ENCODE results near the gene ANKRD11.

ANKRD11 gene

DNA sequence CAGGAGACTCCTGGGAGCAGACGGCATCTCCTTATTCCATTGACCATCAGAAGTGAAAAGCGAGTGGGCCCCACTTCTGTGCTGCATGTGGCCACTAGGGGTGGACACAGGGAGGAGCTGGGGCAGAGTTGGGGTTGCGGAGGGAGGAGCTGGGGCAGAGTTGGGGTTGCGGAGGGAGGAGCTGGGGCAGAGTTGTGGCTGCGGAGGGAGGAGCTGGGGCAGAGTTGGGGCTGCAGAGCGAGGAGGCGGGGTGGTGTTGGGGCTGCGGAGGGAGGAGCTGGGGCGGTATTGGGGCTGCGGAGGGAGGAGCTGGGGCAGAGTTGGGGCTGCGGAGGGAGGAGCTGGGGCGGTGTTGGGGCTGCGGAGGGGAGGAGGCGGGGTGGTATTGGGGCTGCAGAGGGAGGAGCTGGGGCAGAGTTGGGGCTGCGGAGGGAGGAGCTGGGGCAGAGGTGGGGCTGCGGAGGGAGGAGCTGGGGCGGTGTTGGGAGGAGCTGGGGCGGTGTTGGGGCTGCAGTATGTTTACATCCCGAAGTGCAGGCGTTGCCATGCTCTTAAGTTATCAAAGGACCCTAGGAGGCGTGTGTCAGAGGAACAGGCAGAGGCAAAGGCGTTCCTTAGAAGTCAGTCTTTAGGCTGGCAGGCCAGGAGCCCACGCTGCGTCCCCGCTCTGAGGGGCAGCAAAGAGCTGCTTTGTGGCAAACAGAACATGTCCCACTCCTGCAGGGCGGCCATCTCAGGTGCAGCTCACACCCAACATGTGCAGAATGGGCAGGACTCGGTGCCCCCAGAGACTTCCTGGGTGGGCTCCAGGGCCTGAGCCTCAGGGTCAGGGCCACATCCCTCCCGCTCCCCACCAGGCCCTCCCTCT is 196.9 kb downstream of the ANKRD11 start:
- no peak overlapping the region for H3K4me3 ChIP-seq (ENCODE audit: low read depth, low read length)
- in situ Hi-C loops (cut with HindIII; ENCODE audit: low sequenced_read_pairs): no loop called here
- TF ChIP-seq, protein P1, sequence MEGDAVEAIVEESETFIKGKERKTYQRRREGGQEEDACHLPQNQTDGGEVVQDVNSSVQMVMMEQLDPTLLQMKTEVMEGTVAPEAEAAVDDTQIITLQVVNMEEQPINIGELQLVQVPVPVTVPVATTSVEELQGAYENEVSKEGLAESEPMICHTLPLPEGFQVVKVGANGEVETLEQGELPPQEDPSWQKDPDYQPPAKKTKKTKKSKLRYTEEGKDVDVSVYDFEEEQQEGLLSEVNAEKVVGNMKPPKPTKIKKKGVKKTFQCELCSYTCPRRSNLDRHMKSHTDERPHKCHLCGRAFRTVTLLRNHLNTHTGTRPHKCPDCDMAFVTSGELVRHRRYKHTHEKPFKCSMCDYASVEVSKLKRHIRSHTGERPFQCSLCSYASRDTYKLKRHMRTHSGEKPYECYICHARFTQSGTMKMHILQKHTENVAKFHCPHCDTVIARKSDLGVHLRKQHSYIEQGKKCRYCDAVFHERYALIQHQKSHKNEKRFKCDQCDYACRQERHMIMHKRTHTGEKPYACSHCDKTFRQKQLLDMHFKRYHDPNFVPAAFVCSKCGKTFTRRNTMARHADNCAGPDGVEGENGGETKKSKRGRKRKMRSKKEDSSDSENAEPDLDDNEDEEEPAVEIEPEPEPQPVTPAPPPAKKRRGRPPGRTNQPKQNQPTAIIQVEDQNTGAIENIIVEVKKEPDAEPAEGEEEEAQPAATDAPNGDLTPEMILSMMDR (IDR thresholded peaks at IDR 0.05; ENCODE audit: low read depth, low read length): no peak
- no peak for DNase-seq (ENCODE audit: low read depth, low spot score)

DNA sequence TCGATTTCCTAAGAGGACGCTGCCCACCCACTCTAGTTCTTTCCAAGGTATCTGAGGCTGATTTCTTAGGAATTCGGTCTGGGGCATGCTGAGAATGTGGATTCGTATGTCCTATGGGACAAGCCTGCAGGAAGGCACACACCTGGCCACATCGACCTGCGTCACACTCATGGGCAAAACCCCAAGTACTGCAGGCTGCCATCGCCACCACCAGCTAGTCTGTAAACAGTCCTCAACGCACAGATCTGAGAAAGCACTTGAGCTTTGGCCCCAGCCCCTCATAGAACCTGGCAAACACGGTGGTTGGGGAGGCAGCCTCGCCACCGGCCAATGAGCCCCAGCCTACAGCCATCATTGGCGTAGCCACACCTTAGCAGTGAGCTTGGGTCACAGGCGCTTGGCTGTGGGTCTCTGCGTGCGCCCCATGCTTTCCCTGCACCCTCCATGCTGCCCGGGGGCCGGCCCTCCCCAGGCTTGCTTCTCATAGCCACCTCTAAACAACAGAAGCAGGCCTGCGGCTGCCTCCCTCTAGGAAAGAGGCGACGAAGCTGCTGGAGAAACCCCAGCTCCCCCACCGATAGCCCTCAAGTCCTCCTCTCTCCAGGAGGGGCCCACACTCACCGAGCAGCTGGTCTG is 197.8 kb downstream of the ANKRD11 start:
- no peak for DNase-seq (ENCODE audit: low read depth, low spot score)
- in situ Hi-C loops (cut with HindIII; ENCODE audit: low sequenced_read_pairs): no loop called here
- H3K4me3 ChIP-seq (ENCODE audit: low read depth, low read length): no peak overlapping the region
- TF ChIP-seq, protein P1 (IDR thresholded peaks at IDR 0.05; ENCODE audit: low read depth, low read length): no peak

DNA sequence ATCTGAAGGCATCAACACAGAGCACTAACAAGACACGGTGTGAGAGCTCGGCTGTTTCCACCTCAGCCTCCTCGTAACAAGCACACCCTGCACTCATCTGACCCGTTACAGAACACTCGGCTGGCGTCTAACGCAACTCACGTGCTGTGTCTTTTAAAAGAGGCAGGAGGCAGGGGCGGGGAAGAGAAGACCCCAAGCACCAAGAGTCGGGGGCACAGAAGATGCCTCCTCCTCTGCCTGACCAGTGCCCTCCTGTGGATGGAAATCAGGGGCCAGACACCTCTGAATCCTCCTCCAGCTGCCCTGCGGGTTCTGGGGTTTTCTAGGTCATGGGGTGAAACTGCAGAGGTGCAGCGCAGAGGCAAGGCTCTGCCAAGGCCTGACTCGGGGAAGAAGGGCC is 198.6 kb downstream of the ANKRD11 start:
- in situ Hi-C loops (cut with HindIII; ENCODE audit: low sequenced_read_pairs): no loop called here
- DNase-seq (ENCODE audit: low read depth, low spot score): no peak
- TF ChIP-seq, protein P1 (IDR thresholded peaks at IDR 0.05; ENCODE audit: low read depth, low read length): no peak

DNA sequence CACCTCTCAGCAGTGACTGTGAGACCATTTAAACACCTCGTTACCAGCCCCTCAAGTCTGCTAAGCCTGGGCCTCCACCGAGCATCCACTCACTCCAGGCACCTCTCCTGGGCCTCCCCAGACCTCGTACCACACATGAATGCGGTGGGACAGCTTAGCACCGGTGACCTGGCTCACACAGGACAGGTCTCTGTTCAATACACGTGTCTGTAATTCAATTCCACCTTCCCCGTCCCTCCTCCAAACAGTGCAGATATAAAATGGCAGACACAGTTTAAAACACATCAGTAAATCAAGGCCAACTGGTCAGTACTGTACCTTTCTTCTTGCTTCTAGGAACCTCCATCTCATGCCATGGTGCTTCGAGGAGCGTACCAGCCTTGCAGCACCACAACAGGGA is 199.0 kb downstream of the ANKRD11 start:
- no peak for DNase-seq (ENCODE audit: low read depth, low spot score)
- TF ChIP-seq, protein P1 (IDR thresholded peaks at IDR 0.05; ENCODE audit: low read depth, low read length): no peak
- in situ Hi-C loops (cut with HindIII; ENCODE audit: low sequenced_read_pairs): no loop called here
- no peak overlapping the region for H3K4me3 ChIP-seq (ENCODE audit: low read depth, low read length)

More for the DNA sequence above, 198.6 kb downstream of the ANKRD11 start:
- H3K4me3 ChIP-seq (ENCODE audit: low read depth, low read length): no peak overlapping the region

DNA sequence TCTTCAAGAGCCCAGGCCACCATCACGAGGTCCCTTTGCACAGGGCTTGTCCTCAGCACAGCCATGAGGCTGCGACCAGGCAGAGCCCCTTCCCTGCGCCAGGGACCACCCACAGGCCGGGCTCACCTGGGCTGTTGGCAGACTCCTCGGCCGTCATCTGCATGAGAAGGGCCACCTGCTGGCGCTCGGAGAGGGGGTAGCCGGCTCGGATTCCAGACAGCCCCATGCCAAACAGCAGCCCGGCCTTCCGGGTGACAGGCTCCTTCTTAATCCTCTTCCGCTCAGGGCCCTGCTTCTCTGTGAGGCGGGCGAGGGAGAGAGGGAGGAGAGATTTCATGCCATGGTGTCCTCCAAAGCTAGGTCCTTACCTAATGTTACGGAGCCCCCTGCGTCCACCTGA is 199.5 kb downstream of the ANKRD11 start:
- TF ChIP-seq, protein P1 (IDR thresholded peaks at IDR 0.05; ENCODE audit: low read depth, low read length): no peak
- in situ Hi-C loops (cut with HindIII; ENCODE audit: low sequenced_read_pairs): no loop called here
- H3K4me3 ChIP-seq (ENCODE audit: low read depth, low read length): no peak overlapping the region

DNA sequence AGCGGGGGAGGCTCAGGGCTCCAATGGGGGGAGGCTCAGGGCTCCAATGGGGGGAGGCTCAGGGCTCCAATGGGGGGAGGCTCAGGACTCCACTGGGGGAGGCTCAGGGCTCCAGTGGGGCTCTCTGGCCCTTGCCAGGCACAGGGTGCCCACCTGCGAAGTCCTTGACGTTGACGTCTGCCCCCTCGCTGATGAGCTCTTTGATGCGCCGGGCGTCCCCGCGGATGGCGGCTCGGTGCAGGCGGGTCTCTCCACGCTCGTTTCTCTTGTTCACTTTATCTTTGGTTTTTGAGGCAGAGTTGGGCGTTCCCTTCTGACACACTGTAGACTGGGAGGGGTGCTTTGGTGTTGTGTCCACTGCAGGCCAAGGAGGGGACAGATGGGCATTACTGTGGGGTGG is 199.9 kb downstream of the ANKRD11 start:
- DNase-seq (ENCODE audit: low read depth, low spot score): no peak
- in situ Hi-C loops (cut with HindIII; ENCODE audit: low sequenced_read_pairs): no loop called here
- TF ChIP-seq, protein P1 (IDR thresholded peaks at IDR 0.05; ENCODE audit: low read depth, low read length): no peak
- no peak overlapping the region for H3K4me3 ChIP-seq (ENCODE audit: low read depth, low read length)

More for the DNA sequence above, 199.5 kb downstream of the ANKRD11 start:
- DNase-seq (ENCODE audit: low read depth, low spot score): no peak

All from astrocyte of the spinal cord (primary cell).